HCT116 (cell line): ENCODE measurements around the gene RPL18. TPM values are rescaled to one million over a fixed set of nuclear protein-coding genes. Genes with fewer than 3 reads are reported as not detected.

Experiments
- ATAC-seq: fragments of 200-7000 bp; cut with Tn5 transposase; 2 replicates; pipeline ENCODE4 v1.9.1; 2020; ENCODE audit warnings: mild to moderate bottlenecking, moderate library complexity
- BruUV-seq: library from RNA; stranded (reverse); fragments of 400-500 nt; replicated peaks from 2 replicates; lab custom pipeline; 2021; lab: Mats Ljungman, UMichigan
- CTCF ChIA-PET: fragments of 300-600 bp; sonication (Branson Sonifier 250); formaldehyde crosslinking; loops from one replicate; lab custom pipeline; 2021; ENCODE audit warnings: antibody characterized with exemption; lab: Charles Lee
- POLR2A ChIA-PET: fragments of 300-600, 350-600 bp; sonication (Branson Sonifier 250); formaldehyde crosslinking; loops from one replicate; lab custom pipeline; 2021; ENCODE audit warnings: antibody characterized with exemption; lab: Charles Lee
- RAD21 ChIA-PET, 2 experiments: fragments of 300-600 bp; sonication (Branson Sonifier 250); formaldehyde crosslinking; loops; one replicate each; lab custom pipeline; 2023; ENCODE audit warnings: low total read pairs in 2 of 2; ENCODE audit not compliant: uncharacterized antibody in 2 of 2, unreplicated experiment in 2 of 2, low non-redundant PET in 1 of 2; lab: Charles Lee
- DNase-seq: peaks from one replicate; pipeline ENCODE4 v3.0.0-alpha.2; 2010; ENCODE audit warnings: low read depth, low spot score
- H2AFZ ChIP-seq: fragments of 200-600 bp; shearing (Covaris generic), sonication (generic); 2 replicates; pipeline ENCODE4 v1.6.1; 2017; ENCODE audit warnings: low read depth, mixed run types, mixed read lengths, antibody characterized with exemption, low read length; ENCODE audit not compliant: poor library complexity, severe bottlenecking
- H3K27ac ChIP-seq: 2 replicates; pipeline ENCODE4 v1.5.1; 2012; ENCODE audit warnings: low read depth, low read length
- H3K27me3 ChIP-seq: fragments of 200-600 bp; sonication (generic); 2 replicates; pipeline ENCODE4 v1.6.1; 2016; ENCODE audit warnings: mixed run types, low read length, mixed read lengths; ENCODE audit not compliant: insufficient read depth
- H3K36me3 ChIP-seq, 2 experiments: fragments of 200-500 bp in 1 of 2; fragments of 200-600 bp in 1 of 2; sonication (Bioruptor generic) in 1 of 2; sonication (generic) in 1 of 2; 2 replicates each; pipeline versions ENCODE4 v1.5.1 to v1.6.1; 2014 to 2016; ENCODE audit warnings: low read length in 2 of 2, inconsistent platforms in 1 of 2, mixed read lengths in 1 of 2, mixed run types in 1 of 2; ENCODE audit not compliant: insufficient read depth in 2 of 2, control insufficient read depth in 1 of 2
- H3K4me1 ChIP-seq, 2 experiments: fragments of 200-600 bp in 1 of 2; sonication (generic) in 1 of 2; 2 replicates each; pipeline versions ENCODE4 v1.5.1 to v1.6.1; 2012 to 2017; ENCODE audit warnings: low read length in 2 of 2, inconsistent platforms in 1 of 2, mild to moderate bottlenecking in 1 of 2, mixed read lengths in 1 of 2, mixed run types in 1 of 2, moderate library complexity in 1 of 2; ENCODE audit not compliant: insufficient read depth in 2 of 2, control insufficient read depth in 1 of 2
- H3K4me2 ChIP-seq: fragments of 200-600 bp; sonication (generic); 2 replicates; pipeline ENCODE4 v1.6.1; 2017; ENCODE audit warnings: mixed run types, low read length, mixed read lengths
- H3K4me3 ChIP-seq, 2 experiments: fragments of 200-600 bp in 1 of 2; sonication (generic) in 1 of 2; replicated peaks in 1 of 2; 2 replicates each; pipeline ENCODE4 v1.5.1; 2011 to 2016; ENCODE audit warnings: low read length in 2 of 2, control low read depth in 1 of 2, low read depth in 1 of 2, mild to moderate bottlenecking in 1 of 2, mixed read lengths in 1 of 2, mixed run types in 1 of 2
- H3K79me2 ChIP-seq: fragments of 200-600 bp; sonication (generic); 2 replicates; pipeline ENCODE4 v1.6.1; 2017; ENCODE audit warnings: mild to moderate bottlenecking, mixed run types, low read length, moderate library complexity, mixed read lengths; ENCODE audit not compliant: insufficient read depth
- H3K9ac ChIP-seq: fragments of 200-600 bp; sonication (generic); 2 replicates; pipeline ENCODE4 v1.6.1; 2016; ENCODE audit warnings: low read length, mixed read lengths
- H3K9me2 ChIP-seq: fragments of 200-600 bp; sonication (generic), shearing (Covaris generic); 2 replicates; pipeline ENCODE4 v1.6.1; 2017; ENCODE audit warnings: mixed run types, mild to moderate bottlenecking, moderate library complexity; ENCODE audit not compliant: insufficient read depth
- H3K9me3 ChIP-seq, 2 experiments: fragments of 200-500 bp in 1 of 2; fragments of 200-600 bp in 1 of 2; sonication (Bioruptor generic) in 1 of 2; sonication (generic) in 1 of 2; 2 replicates each; pipeline ENCODE4 v1.6.1; 2014 to 2017; ENCODE audit warnings: low read length in 2 of 2, mixed read lengths in 2 of 2, inconsistent platforms in 1 of 2, low read depth in 1 of 2, mild to moderate bottlenecking in 1 of 2, mixed run types in 1 of 2, moderate library complexity in 1 of 2; ENCODE audit not compliant: control insufficient read depth in 1 of 2, insufficient read depth in 1 of 2
- H4K20me1 ChIP-seq: fragments of 200-600 bp; sonication (generic), shearing (Covaris generic); 2 replicates; pipeline ENCODE4 v1.6.1; 2017; ENCODE audit warnings: mixed run types, mild to moderate bottlenecking, moderate library complexity; ENCODE audit not compliant: insufficient read depth
- EGR1 ChIP-seq: IDR thresholded peaks from 2 replicates; pipeline ENCODE4 v1.6.1; 2012; ENCODE audit warnings: low read depth
- MAX ChIP-seq: IDR thresholded peaks from 2 replicates; pipeline ENCODE4 v1.6.1; 2012
- TCF7L2 ChIP-seq: IDR thresholded peaks from 2 replicates; pipeline ENCODE4 v1.7.0; 2011; ENCODE audit warnings: borderline replicate concordance, inconsistent platforms; ENCODE audit not compliant: insufficient read depth, insufficient read length; ENCODE audit errors: extremely low read depth
- intact Hi-C: fragments of 100-400 bp; cut with micrococcal nuclease; formaldehyde crosslinking; loops from 2 replicates; pipeline ENCODE4 v1.10.0; 2022
- total RNA-seq: library from RNA; stranded (reverse); gene quantifications from one replicate; pipeline ENCODE4 v1.2.1, GENCODE V29; 2021; ENCODE audit not compliant: unreplicated experiment
- TF ChIP-seq, protein P1 (sequence below): IDR thresholded peaks from 2 replicates; pipeline ENCODE4 v1.6.1; 2012; ENCODE audit warnings: low read depth

Gene RPL18
- total RNA-seq, 1 experiment from 2014 or later = 2,006 TPM

DNA sequence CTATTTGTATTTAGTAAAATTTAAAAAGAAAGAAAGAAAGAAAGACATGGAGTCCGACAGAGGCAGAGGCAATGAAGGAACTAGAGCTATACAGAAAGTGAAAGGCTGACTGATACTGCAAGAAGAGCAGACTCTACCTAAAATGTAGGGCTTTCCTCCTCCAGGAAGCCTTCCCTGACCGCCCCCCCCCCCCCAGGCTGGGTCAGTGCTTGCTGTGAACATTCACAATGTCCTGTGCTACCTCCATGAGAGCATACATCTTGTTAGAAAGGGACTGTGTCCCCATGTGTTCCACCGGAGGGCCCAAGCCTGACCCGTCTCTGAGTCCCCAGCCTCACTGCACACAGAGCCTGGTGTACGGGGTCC, 32.7 kb upstream of the RPL18 start:
- Histone ChIP-seq H3K4me2 (no peak overlapping the region; the same call in 1 of the 2 replicates), H3K27me3 (no peaks in the 10 kb centered on the region), H3K27ac (peak overlapping the region; percentile 5; the same call in 1 of the 2 replicates), H2AFZ (peak overlapping the region; percentile 8), H3K9me3 (no peaks in the 10 kb centered on the region), H3K9ac (no peak overlapping the region), H4K20me1 (no peaks in the 10 kb centered on the region), H3K4me1 (peaks cover 16 to 53% of the 10 kb centered on the region in 2 experiments), H3K79me2 (no peaks in the 10 kb centered on the region), H3K9me2 (no peaks in the 10 kb centered on the region), H3K36me3 (no peaks in the 10 kb centered on the region), H3K4me3 (no peak overlapping the region)
- ATAC-seq (no peak), DNase-seq (no peak)
- RAD21 ChIA-PET = no interaction called here
- CTCF ChIA-PET = no interaction called here
- intact Hi-C loops = no loop called here
- TF ChIP-seq, protein P1, sequence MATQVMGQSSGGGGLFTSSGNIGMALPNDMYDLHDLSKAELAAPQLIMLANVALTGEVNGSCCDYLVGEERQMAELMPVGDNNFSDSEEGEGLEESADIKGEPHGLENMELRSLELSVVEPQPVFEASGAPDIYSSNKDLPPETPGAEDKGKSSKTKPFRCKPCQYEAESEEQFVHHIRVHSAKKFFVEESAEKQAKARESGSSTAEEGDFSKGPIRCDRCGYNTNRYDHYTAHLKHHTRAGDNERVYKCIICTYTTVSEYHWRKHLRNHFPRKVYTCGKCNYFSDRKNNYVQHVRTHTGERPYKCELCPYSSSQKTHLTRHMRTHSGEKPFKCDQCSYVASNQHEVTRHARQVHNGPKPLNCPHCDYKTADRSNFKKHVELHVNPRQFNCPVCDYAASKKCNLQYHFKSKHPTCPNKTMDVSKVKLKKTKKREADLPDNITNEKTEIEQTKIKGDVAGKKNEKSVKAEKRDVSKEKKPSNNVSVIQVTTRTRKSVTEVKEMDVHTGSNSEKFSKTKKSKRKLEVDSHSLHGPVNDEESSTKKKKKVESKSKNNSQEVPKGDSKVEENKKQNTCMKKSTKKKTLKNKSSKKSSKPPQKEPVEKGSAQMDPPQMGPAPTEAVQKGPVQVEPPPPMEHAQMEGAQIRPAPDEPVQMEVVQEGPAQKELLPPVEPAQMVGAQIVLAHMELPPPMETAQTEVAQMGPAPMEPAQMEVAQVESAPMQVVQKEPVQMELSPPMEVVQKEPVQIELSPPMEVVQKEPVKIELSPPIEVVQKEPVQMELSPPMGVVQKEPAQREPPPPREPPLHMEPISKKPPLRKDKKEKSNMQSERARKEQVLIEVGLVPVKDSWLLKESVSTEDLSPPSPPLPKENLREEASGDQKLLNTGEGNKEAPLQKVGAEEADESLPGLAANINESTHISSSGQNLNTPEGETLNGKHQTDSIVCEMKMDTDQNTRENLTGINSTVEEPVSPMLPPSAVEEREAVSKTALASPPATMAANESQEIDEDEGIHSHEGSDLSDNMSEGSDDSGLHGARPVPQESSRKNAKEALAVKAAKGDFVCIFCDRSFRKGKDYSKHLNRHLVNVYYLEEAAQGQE = no peak
- TF ChIP-seq TCF7L2 = no peak
- POLR2A ChIA-PET = no interaction called here
- no TSS peak for BruUV-seq

DNA sequence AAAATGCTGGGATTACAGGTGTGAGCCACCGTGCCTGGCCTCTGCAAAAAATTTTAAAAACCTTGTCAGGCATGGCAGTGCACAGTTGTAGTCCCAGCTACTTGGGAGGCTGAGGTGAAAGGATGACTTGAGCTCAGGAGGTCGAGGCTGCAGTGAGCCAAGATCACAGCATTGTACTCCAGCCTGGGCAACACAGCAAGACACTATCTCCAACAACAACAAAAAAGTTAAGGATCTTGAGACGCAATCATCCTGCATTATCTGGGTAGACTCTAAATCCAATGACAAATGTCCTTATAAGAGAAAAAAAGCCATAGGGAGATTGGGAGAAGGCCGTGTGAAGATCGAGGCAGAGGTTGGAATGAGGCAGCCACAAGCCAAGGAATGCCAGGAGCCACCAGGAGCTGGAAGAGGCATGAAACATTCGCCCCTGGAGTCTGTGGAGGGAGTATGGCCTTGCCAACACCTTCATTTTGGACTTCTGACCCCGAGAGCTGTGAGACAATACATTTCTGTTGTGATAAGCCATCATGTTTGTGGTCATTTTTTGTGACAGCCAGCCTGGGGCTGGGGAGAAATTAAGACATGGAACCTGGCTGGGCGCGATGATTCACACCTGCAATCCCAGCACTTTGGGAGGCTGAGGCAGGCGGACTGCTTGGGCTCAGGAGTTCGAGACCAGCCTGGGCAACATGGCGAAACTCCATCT, 32.1 kb upstream of the RPL18 start:
- Histone ChIP-seq H3K9me3 (no peaks in the 10 kb centered on the region), H4K20me1 (no peaks in the 10 kb centered on the region), H3K27me3 (no peaks in the 10 kb centered on the region), H3K9ac (no peak overlapping the region), H3K4me3 (no peak overlapping the region), H3K9me2 (no peaks in the 10 kb centered on the region), H3K79me2 (no peaks in the 10 kb centered on the region), H2AFZ (no peak overlapping the region), H3K36me3 (no peaks in the 10 kb centered on the region), H3K27ac (no peak overlapping the region), H3K4me2 (no peak overlapping the region; the same call in 1 of the 2 replicates), H3K4me1 (peaks cover 16 to 57% of the 10 kb centered on the region in 2 experiments)
- ChIA-PET CTCF (no interaction called here), POLR2A (no interaction called here), RAD21 (no interaction called here)
- TF ChIP-seq TCF7L2 (no peak), MAX (no peak), EGR1 (no peak)
- DNase-seq = no peak
- intact Hi-C loops = no loop called here
- BruUV-seq = no TSS peak
- ATAC-seq = no peak
